Measurements from ENCODE around the gene CETN2.

GRCh38 chrX:152830312-152831305, at the start of gene CETN2, which contains the start of gene NSDHL:
- no peak for TF ChIP-seq CTCF (IDR thresholded peaks at IDR 0.05; ENCODE audit: low read depth, low read length, poor library complexity, severe bottlenecking)
- no peak for TF ChIP-seq EZH2phosphoT487 (IDR thresholded peaks at IDR 0.05; ENCODE audit: borderline replicate concordance, low read length)

All from DOHH2 (cell line).